Mesenteric fat pad (tissue), 1 donor: Measurements from ENCODE around the gene SEH1L. TPM values are rescaled to one million over a fixed set of nuclear protein-coding genes. Genes with fewer than 3 reads are reported as not detected.
"Not testable (repeated sequence)": the region's sequence is repeated elsewhere in the genome, so short reads cannot be mapped to it uniquely, and the experiment has no call there.

ENCODE experiments used
- DNase-seq: peaks from one replicate; pipeline ENCODE4 v3.0.0-alpha.2; 2020; ENCODE audit warnings: low spot score
- long read RNA-seq: library from polyadenylated mRNA; unstranded; transcript quantifications from one replicate; pipeline ENCODE4 v2.0.0, GENCODE V29; 2020
- total RNA-seq: library from RNA; stranded (reverse); fragmentation: NEBNext Ultra II Directional; extraction: Animal tissue kit (Norgen Biotek cat#: 25700); gene quantifications from one replicate; pipeline ENCODE4 v1.2.1, GENCODE V29; 2021
- donor health status: DM: yes; HTN: yes; CAD: no.

The SEH1L gene, protein sequence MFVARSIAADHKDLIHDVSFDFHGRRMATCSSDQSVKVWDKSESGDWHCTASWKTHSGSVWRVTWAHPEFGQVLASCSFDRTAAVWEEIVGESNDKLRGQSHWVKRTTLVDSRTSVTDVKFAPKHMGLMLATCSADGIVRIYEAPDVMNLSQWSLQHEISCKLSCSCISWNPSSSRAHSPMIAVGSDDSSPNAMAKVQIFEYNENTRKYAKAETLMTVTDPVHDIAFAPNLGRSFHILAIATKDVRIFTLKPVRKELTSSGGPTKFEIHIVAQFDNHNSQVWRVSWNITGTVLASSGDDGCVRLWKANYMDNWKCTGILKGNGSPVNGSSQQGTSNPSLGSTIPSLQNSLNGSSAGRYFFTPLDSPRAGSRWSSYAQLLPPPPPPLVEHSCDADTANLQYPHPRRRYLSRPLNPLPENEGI
- 57.0 TPM for total RNA-seq
- long read RNA-seq, transcript SEH1L-202 (9 exons, 1,846 nt) = minor isoform, 9 of 55 reads
- long read RNA-seq, transcript SEH1L-201 (9 exons, 3,494 nt) = major isoform, 39 of 55 reads
- long read RNA-seq, partial matches to known transcripts = 3 of 55 reads
- long read RNA-seq, other reads (novel, unspliced or antisense) = 4 of 55 reads

- peak; percentile 99 for DNase-seq
Observed at GRCh38 chr18:12947285-12948049, at the start of gene SEH1L. Gene SEH1L (plus strand): TSS chr18:12948011. CDS start chr18:12948122, 111 bp downstream.

DNA sequence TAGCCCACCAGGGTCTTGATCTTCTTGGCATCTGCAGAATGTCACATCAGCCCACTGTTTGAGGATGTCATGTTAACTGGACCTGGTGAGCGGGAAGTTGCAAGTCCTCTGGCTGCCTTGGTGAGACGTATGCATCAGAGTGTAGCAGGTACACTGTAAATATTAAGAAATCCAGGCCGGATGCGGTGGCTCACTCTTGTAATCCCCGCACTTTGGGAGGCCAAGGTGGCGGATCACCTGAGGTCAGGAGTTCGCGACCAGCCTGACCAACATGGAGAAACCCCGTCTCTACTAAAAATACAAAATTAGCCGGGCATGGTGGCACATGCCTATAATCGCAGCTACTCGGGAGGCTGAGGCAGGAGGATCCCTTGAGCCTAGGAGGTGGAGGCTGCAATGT is 46.6 kb upstream of the SEH1L start:
- DNase-seq = not testable (repeated sequence)

- DNase-seq = no peak
Observed at GRCh38 chr18:12904012-12904516, 43.7 kb upstream of the SEH1L start.

- no peak for DNase-seq
Observed at GRCh38 chr18:12906119-12906518, 41.7 kb upstream of the SEH1L start.

DNA sequence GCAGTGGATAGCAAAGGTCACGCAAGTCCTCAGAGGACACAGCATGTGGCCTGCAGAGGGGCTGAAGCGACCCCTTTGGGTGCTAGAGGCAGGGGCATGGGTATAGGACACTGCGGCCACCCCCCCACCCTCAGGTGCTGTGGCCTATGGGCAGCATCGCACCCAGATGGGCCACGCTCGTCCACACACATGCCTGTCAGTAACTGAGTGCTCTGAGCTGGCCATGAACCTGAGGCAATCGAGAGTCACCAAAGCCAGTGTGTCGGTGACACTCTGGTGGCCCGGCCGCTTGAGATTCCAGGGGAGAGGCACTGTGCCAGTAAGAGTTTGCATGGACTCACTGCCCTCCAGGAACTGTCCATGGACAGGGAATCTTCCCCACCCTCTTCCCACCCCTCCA is 41.0 kb upstream of the SEH1L start:
- no peak for DNase-seq

GRCh38 chr18:12907258-12907925 is 40.4 kb upstream of the SEH1L start:
- no peak for DNase-seq

DNA sequence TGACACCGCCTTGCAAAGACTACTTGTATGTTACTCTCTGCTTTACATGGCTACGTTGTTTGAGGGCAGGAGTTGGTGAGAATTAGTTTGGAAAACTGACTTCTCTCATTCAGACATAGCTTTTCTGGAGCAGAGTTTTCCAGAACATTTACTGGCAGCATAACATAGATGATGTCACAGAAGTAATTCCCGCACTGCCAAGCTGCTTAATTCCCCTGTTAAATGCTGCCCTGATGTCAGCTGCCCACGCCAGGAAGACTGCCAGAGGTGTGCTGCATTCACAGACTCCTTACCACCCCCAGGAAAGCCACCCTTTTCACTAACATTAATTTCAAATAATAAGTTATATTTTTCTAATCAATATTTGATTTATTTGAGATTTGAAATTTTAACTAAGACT is 39.1 kb upstream of the SEH1L start:
- DNase-seq = no peak

DNA sequence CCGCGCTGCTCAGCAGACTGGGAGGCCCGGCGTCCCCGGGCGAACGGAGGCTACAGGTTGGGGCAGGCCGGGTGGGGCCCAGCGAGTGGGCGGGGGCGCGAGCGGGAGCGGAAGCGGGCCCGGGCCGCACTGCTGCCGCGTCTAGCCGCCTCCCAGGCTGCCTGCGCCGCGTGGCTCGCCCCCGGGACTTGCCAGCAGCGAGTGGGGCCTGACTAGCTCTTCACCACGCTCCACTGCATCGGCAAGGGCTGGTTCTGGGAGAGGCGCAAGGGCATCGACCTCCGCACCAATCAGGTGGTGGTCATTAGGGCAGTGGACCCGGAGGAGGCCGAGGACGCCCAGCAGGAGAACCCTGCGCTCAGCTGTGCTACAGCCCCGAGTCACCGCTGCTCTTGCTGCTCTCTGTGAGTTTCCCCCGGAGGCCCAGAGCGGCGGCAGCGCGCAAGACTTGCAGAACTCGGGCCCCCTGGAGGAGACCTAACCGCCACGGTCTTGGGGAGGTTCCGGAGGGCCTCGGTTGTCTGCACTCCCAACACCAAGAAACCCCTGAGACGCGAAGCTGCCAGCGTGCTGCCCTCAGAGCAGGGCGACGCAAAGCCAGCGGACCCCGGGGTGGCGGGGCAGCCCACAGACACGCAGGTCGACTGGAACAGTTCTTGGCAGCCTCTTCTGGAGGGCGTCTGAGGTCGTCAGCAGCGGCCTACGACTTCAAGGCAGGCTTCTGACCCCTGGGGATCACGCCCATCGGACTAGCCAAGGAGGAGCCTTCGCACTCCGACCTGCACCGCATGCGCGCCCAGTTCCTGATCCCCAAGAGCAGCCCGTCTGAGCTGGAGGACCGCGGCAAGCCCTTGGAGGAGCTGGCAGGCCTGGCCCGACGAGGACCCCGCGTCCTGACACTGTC is 36.5 kb upstream of the SEH1L start:
- DNase-seq = no peak

- no peak for DNase-seq
Observed at GRCh38 chr18:12911929-12912703, 35.7 kb upstream of the SEH1L start.

GRCh38 chr18:12921178-12921577 is 26.6 kb upstream of the SEH1L start:
- no peak for DNase-seq

GRCh38 chr18:12922266-12922665 is 25.5 kb upstream of the SEH1L start:
- DNase-seq = no peak

- no peak for DNase-seq
Observed at GRCh38 chr18:12924616-12925015, 23.2 kb upstream of the SEH1L start.

DNA sequence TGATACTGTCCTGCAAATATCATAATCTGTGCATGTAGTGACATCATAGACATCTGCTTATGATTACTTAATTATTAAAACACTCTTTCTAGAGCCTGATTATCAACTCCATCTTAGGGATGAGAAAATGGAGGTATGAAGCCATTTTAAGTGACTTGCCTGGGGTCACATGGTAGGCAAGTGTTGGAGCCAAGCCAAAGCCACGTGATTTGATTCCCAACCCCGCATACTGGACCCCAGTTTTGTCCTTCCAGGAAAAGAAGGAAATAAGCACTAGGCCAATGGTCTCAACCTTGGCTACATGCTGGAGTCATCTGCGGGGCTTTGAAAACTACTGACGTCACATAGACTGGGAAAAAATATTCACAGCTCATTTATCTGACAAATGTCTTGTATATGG is 19.6 kb upstream of the SEH1L start:
- DNase-seq = no peak

GRCh38 chr18:12928641-12929040 is 19.2 kb upstream of the SEH1L start:
- no peak for DNase-seq

DNA sequence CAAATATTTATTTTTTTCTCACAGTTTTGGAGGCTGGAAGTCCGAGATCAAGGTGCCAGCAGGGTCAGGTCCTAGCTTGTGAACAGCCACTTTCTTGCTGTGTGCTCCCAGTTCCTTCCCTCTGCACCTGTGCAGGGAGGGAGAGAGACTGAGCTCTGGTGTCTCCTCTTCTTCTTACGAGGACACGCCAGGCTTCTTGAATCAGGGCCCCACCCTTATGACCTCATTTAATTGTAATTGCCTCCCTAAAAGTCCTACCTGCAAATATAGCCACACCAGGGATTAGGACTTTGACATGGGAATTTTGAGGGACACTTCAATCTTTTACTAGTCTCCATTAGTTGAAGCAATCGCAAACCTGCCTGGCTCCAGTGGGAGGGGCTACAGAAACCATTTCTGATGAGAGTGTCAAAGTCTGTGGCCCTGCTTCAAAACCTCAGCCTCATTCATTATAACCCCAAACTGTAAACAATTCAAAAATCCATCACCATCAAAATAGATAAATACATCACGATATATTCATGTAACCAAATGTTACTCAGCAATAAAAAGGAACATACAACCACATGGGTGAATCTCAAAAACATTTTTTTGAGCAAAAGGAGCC is 18.2 kb upstream of the SEH1L start:
- DNase-seq = no peak

- DNase-seq = no peak
Observed at GRCh38 chr18:12930376-12930775, 17.4 kb upstream of the SEH1L start.

GRCh38 chr18:12930908-12931307 is 16.9 kb upstream of the SEH1L start:
- no peak for DNase-seq

- no peak for DNase-seq
Observed at GRCh38 chr18:12933327-12933726, 14.5 kb upstream of the SEH1L start.

GRCh38 chr18:12934454-12935071 is 13.2 kb upstream of the SEH1L start:
- DNase-seq = no peak
